Measurements from ENCODE around the gene STXBP1.
"Not testable (repeated sequence)": the region's sequence is repeated elsewhere in the genome, so short reads cannot be mapped to it uniquely, and the experiment has no call there.

STXBP1 gene

GRCh38 chr9:127611899-127612790 is at the start of gene STXBP1:
STXBP1 (plus strand) TSS chr9:127612277; CDS start chr9:127612404, 127 bp downstream.
- DNase-seq = peak; percentile 93

GRCh38 chr9:127562279-127562796 is 49.7 kb upstream of the STXBP1 start:
- DNase-seq = no peak

DNA sequence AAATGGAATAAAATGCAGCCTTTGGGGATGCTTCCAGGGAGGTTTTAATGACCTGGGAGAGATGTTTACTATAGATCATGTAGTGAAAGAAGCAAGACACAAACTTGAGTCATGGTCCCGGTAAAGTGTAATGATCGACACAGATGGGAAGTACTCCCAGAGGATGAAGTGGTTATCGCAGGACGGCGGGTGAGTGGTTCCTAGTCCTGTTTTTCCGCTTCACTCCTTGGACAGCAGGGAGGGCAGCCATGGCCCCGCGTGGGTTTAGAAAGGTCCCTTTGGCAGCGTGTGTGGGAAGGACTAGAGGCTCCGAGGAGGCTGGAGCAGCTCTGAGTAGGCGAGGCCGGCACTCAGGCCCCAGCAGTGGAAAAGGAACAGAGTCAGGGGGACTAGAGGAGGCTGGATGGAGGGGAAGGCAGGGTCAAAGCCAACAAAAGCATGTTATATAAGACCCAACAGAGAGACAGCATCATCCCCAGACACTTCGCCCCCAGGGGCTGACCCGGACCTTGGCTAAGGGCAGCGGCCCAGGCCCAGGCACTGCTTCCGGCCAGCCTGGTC is 49.2 kb upstream of the STXBP1 start:
- DNase-seq = no peak

- no peak for DNase-seq
These were observed 48.5 kb upstream of the STXBP1 start for GRCh38 chr9:127563579-127563978.

DNA sequence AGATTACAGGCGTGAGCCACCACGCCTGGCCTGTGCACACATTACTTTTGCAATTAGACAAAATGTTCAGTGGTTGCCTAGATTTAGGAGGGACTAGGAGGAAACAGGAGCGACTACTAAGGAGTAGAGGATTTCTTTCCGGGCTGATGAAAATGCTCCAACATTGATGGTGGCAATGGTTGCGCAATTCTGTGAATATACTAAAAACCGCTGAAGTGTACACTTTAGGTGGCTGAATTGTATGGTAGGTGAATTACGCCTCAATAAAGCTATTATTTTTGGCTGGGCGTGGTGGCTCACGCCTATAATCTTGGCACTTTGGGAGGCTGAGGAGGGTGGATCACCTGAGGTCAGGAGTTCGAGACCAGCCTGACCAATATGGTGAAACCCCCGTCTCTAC is 46.8 kb upstream of the STXBP1 start:
- DNase-seq = no peak

GRCh38 chr9:127566351-127567001 is 45.6 kb upstream of the STXBP1 start:
- no peak for DNase-seq

DNA sequence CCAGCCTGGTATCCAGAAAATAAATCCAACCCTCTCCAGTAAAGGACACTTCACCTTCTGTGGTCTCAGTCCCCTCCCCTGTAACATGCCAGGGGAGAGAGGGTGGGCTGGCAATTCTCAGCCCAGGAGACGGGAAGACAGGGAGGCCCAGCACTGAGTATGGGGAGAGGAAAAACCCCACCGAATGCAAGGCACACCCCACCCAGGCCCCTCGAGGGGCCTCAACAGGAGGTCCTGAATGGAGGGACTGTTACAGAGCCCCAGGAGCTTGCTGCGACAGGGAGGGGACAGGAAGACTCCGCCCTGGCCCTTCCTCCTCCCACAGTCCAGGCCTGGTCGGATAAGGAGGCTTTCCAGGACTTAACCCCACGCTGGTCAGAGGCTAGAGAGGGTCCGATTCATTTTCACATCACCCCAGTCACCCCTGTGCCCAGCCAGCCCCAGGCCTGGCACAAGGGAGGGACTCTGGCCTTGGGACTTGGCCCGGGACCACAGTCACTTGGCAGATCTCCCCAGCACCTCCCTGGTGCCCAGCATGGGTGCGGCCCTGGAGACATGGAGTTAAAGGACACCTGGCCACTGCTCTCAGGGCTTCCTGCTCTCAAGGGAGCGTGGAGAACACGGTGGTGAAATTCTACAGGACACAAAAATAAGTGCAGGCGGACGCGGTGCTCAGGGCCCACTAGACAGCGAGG is 44.9 kb upstream of the STXBP1 start:
- DNase-seq = no peak

DNA sequence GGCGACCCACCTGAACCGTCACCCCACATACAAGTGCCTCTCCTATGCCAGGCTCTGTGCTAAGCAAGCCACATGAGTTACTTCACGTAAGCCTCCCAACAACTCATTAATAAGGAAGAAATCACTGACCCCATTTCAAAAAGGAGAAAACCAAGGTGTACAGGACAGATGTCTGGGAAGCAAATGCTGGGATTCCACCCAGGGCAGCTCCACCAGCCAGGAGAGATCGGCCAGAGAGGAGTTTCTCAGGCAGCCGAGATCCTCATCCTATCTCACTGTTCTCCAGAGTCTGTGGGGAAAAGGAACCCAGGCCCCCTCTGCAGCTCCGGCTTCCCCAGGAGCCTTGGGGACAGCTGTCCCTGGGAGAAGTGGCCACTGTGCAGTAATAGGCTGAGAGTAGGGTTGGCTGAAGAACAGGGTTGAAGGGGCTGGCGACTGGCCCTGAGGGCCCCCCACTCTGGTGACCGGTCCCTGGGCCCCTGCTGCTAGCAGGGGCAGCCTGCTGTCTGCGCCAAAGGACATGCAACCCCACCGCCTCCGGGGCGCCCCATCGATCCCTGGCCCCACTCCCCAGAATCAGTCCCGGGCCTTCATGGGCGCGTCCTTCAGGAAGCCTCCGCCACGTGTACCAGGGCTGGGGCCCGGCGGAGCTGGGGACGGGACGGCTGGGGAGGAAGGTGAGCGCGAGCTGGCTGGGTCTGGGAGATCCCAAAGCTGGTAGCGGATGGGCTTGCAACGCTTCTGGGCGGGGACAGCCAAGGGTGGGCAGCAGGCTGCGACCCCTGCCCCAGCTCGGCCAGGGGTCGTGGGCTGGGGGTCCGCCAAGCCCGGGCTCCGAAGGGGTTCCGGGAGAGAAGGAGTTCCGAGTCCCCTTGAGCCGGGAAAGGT is 44.1 kb upstream of the STXBP1 start:
- DNase-seq = peak; percentile 67

GRCh38 chr9:127568618-127568970 is 43.5 kb upstream of the STXBP1 start:
- DNase-seq = no peak

GRCh38 chr9:127568971-127569885 is 42.8 kb upstream of the STXBP1 start:
- DNase-seq = peak; percentile 88

DNA sequence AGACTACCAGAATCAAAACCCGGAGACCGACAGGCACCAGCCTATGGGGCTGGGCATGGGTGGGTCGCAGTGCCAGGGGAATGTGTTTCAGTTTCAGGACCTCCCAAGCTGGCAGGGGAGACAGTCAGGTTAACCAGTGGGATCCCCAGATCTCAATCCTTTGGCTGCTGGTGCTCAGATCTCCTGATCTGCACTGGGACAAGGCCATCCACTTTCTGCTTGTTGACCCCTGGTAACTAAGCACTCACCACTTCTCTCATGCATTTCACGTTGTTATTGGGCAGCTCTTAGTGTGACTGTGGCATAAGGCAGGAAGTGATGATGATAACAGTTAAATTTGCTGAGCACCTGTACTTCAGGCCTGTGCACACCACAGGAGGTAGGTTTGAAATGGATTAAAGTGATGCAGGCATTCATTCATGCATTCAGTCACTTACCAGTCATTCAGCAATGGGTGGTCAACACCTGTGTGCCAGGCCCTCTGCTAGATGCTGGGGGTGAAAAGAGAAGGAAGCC is 42.1 kb upstream of the STXBP1 start:
- DNase-seq = no peak

GRCh38 chr9:127570533-127571111 is 41.5 kb upstream of the STXBP1 start:
- DNase-seq = no peak

DNA sequence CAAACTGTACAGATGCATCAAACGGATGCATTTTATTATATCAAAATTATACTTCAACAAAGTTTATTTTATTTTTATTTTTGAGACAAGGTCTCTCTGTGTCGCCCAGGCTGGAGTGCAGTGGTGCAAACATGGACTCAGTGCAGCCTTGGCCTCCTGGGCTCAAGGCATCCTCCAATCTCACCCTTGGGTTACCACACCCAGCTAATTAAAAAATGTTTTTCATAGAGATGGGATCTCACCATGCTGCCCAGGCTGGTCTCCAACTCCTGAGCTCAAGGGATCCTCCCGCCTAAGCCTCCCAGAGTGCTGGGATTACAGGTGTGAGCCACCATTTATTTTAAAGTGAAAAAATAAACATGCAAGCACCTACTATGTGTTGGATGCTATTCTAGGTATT is 40.1 kb upstream of the STXBP1 start:
- DNase-seq = no peak

- DNase-seq = no peak
These were observed 38.9 kb upstream of the STXBP1 start for GRCh38 chr9:127572961-127573721.

DNA sequence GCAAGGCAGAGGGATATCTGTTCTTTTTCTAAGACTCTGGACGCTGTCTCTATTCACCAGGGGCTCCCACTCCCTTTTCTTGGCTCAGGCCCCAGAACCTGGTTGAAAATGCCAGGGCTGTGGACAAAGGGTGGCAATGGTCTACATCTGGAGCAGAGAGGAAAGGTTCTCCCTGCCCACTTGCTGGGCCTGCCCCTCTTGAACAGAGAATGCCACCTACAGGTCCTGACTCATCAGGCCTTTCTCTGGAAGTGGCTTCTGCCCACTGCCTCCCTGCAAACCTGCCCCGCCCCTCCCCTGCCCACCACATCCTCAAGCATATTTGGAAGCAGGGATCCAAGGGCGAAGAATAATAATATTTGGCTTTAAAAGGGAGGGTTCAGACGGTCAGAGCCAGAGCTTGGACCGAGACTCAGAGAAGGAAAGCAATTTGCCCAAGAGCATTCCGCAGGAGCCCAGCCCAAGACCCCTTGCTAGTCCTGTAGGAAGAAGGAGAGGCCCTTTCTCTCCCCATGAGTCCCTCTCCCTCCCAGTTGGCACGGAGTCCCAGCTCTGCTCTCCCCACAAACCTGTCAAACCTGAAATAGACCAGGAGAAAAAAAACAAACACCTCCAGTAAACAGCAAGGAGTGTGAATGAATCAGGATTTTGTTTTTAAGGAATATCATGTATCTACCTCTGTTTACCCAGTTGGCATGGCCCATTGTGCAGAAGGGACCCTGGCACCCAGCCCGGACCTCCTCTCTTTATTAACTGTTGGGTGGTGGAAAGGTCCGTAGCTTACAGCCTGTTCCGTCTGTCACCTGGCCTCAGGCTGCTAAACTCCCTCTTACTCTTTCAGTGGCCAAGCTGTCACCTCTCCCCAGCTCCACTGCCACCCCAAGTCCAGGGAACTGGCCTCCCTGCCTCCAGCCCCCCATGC is 37.7 kb upstream of the STXBP1 start:
- peak; percentile 69 for DNase-seq

- no peak for DNase-seq
These were observed 36.0 kb upstream of the STXBP1 start for GRCh38 chr9:127575875-127576778.

GRCh38 chr9:127577194-127577593 is 34.9 kb upstream of the STXBP1 start:
- not testable (repeated sequence) for DNase-seq
